ENCODE measurements around the gene GXYLT1. TPM values are rescaled to one million over a fixed set of nuclear protein-coding genes. Genes with fewer than 3 reads are reported as not detected.
A peak's percentile ranks its signal among the peaks of the same experiment; 100 is the strongest.

The GXYLT1 gene
- total and polyA plus RNA-seq, 9 of the 15 experiments (the other 6 are each of a cell fraction or from before 2014, with no cell fraction given) = 1.4 to 9.3 (median 5.5) TPM

DNA sequence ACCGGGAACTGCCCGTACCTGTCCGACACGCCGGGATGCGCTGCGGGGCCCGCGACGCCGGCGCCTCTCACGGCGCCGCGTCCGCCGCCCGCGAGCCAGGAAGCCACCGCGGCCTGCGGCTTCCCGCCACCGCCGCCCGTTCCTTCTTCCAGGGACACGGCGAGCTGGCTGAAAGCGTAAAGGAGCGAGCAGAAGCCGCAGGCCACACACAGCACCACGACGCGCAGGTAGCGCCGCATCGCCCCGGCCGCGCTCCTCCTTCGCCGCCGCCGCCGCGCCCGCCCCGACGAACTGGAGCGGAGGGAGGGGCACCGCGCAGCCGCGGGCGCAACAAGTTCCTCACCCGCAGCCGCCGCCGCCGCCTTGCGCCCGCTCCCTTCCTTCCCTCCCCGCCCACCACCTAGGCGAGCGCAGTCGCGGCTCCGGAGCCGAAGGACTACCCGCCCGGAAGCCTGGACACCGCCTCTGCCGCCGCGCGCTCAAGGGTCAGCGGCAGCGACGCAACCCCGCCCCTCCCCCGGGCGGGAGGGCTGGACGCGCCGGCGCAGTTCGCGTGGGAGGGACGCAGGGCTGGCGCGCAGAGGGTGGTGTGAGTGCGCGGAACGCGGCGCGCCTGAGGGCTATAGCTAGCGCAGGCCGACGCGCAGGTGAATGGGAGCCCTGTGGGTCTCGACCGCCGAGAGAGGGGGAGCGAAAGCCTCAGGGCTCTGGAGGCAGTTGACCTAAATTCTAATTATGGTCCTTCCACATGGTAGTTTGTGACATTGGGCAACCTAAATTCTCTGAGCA is at the start of gene GXYLT1 (continued):
- TF ChIP-seq, protein P1, sequence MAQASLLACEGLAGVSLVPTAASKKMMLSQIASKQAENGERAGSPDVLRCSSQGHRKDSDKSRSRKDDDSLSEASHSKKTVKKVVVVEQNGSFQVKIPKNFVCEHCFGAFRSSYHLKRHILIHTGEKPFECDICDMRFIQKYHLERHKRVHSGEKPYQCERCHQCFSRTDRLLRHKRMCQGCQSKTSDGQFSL (CRISPR knock-in tag; IDR thresholded peaks at IDR 0.05) = peak; percentile 45; the same call in 1 of the 2 replicates
- TF ChIP-seq, protein P1 (tag; IDR thresholded peaks at IDR 0.05) = no peak
- TF ChIP-seq MAFK (IDR thresholded peaks at IDR 0.05; ENCODE audit: low read length) = no peak
- no peak for TF ChIP-seq TAL1 (IDR thresholded peaks at IDR 0.05)
- no peak for TF ChIP-seq BDP1 (IDR thresholded peaks at IDR 0.05; ENCODE audit: insufficient read depth, insufficient read length)
- TF ChIP-seq CREB1 (IDR thresholded peaks at IDR 0.05) = peak; percentile 89
- peak; percentile 87 for TF ChIP-seq CREB1 (CRISPR knock-in tag; IDR thresholded peaks at IDR 0.05)
- TF ChIP-seq, protein P2, sequence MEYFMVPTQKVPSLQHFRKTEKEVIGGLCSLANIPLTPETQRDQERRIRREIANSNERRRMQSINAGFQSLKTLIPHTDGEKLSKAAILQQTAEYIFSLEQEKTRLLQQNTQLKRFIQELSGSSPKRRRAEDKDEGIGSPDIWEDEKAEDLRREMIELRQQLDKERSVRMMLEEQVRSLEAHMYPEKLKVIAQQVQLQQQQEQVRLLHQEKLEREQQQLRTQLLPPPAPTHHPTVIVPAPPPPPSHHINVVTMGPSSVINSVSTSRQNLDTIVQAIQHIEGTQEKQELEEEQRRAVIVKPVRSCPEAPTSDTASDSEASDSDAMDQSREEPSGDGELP (CRISPR knock-in tag; IDR thresholded peaks at IDR 0.05; ENCODE audit: borderline replicate concordance) = peak; percentile 78
- TF ChIP-seq NCOA6 (IDR thresholded peaks at IDR 0.05) = peak; percentile 75; the same call in 1 of the 2 replicates
- TF ChIP-seq, protein P3, sequence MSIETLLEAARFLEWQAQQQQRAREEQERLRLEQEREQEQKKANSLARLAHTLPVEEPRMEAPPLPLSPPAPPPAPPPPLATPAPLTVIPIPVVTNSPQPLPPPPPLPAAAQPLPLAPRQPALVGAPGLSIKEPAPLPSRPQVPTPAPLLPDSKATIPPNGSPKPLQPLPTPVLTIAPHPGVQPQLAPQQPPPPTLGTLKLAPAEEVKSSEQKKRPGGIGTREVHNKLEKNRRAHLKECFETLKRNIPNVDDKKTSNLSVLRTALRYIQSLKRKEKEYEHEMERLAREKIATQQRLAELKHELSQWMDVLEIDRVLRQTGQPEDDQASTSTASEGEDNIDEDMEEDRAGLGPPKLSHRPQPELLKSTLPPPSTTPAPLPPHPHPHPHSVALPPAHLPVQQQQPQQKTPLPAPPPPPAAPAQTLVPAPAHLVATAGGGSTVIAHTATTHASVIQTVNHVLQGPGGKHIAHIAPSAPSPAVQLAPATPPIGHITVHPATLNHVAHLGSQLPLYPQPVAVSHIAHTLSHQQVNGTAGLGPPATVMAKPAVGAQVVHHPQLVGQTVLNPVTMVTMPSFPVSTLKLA (conservative IDR thresholded peaks at IDR 0.05) = peak; percentile 40 to 68; a peak in 2 of 4 replicates
- TF ChIP-seq E2F3 (CRISPR knock-in tag; IDR thresholded peaks at IDR 0.05) = 0 out of 2 replicates have a peak, but pooled peaks have one; percentile 60
- TF ChIP-seq PYGO2 (tag; IDR thresholded peaks at IDR 0.05) = no peak
- TF ChIP-seq HNRNPL (IDR thresholded peaks at IDR 0.05; ENCODE audit: low read depth, low read length) = peak; percentile 80; the same call in 1 of the 2 replicates
- TF ChIP-seq MEIS2 (IDR thresholded peaks at IDR 0.05; ENCODE audit: partially characterized antibody) = peak; percentile 77
- peak; percentile 74; the same call in 1 of the 2 replicates for TF ChIP-seq FOXP1 (CRISPR knock-in tag; IDR thresholded peaks at IDR 0.05)
- TF ChIP-seq, protein P4, sequence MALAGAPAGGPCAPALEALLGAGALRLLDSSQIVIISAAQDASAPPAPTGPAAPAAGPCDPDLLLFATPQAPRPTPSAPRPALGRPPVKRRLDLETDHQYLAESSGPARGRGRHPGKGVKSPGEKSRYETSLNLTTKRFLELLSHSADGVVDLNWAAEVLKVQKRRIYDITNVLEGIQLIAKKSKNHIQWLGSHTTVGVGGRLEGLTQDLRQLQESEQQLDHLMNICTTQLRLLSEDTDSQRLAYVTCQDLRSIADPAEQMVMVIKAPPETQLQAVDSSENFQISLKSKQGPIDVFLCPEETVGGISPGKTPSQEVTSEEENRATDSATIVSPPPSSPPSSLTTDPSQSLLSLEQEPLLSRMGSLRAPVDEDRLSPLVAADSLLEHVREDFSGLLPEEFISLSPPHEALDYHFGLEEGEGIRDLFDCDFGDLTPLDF (CRISPR knock-in tag; IDR thresholded peaks at IDR 0.05) = peak; percentile 86
- TF ChIP-seq SUPT5H (IDR thresholded peaks at IDR 0.05) = peak; percentile 85
- no peak for TF ChIP-seq ZNF696 (CRISPR knock-in tag; conservative IDR thresholded peaks at IDR 0.05)
- TF ChIP-seq HNRNPLL (IDR thresholded peaks at IDR 0.05; ENCODE audit: low read depth, low read length, poor library complexity, severe bottlenecking) = peak; percentile 94
- TF ChIP-seq ZNF511 (CRISPR knock-in tag; IDR thresholded peaks at IDR 0.05) = peak; percentile 77; the same call in 1 of the 2 replicates
- peak; percentile 84 for TF ChIP-seq ZBTB2 (IDR thresholded peaks at IDR 0.05)
- TF ChIP-seq MTA3 (IDR thresholded peaks at IDR 0.05; ENCODE audit: borderline replicate concordance) = peak; percentile 66; the same call in 1 of the 2 replicates
